Colonic mucosa (tissue), 4 donors: ENCODE data around the gene TTI1. TPM values are rescaled to one million over a fixed set of nuclear protein-coding genes. Genes with fewer than 3 reads are reported as not detected.

Experiments used
- DNase-seq: peaks from one replicate; pipeline ENCODE4 v3.0.0-alpha.2; 2020
- H3K27ac ChIP-seq: fragments of 200-600 bp; one replicate; pipeline ENCODE4 v1.8.0; 2021
- H3K27me3 ChIP-seq: fragments of 200-600 bp; one replicate; pipeline ENCODE4 v1.8.0; 2021
- H3K36me3 ChIP-seq: fragments of 200-600 bp; one replicate; pipeline ENCODE4 v1.8.0; 2021
- H3K4me1 ChIP-seq: fragments of 200-600 bp; one replicate; pipeline ENCODE4 v1.8.0; 2021; ENCODE audit warnings: mild to moderate bottlenecking
- H3K4me3 ChIP-seq: fragments of 200-600 bp; one replicate; pipeline ENCODE4 v1.8.0; 2021
- H3K9ac ChIP-seq, 2 donors: one replicate each; pipeline ENCODE4 v1.7.0; 2013; ENCODE audit warnings: control low read depth in 2 of 2, low read depth in 2 of 2, low read length in 2 of 2
- H3K9me3 ChIP-seq: fragments of 200-600 bp; one replicate; pipeline ENCODE4 v1.8.0; 2021
- intact Hi-C: fragments of 100-400 bp; cut with DNase I; formaldehyde crosslinking; loops from one replicate; pipeline ENCODE4 v1.14.1; 2022
- total RNA-seq, 2 donors: library from RNA; stranded (reverse); fragmentation: NEBNext Ultra II Directional in 1 of 2; extraction: Animal tissue kit (Norgen Biotek cat#: 25700) in 1 of 2; gene quantifications; one replicate each; pipeline ENCODE4 v1.2.1, GENCODE V29; 2021
- TF ChIP-seq, protein P1 (sequence below): fragments of 200-600 bp; IDR thresholded peaks from one replicate; pipeline ENCODE4 v1.8.0; 2022; ENCODE audit warnings: antibody characterized with exemption, mild to moderate bottlenecking
- donor health status: healthy.
- donor health status: DM: no; HTN: no; CAD: no.
- donor health status: DM: no; HTN: no; CAD: no.

Gene TTI1
- total RNA-seq, 2 donors from 2014 or later, result 10.2 to 23.0 TPM

DNA sequence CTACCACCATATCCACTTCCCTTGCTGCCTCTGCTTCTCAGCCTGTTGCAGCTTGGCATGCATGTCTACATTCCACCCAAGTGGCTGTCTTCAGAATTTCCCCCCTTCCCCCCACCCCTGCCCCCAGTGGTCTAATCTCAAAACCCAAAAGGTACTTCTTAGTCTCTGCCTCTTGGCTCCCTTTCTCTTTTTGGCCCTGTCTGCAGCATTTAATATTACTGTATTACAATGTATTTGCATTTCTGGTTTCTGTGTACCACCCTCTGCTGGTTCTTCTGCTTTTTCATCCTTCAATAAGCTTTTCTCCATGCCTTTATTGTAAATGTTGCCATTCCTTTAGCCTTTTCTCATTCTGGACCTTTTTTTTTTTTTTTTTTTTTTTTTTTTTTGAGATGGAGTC is 43.3 kb upstream of the TTI1 start:
- H3K36me3 ChIP-seq, result no peaks in the 10 kb centered on the region
- no peak overlapping the region for H3K4me3 ChIP-seq
- no peak overlapping the region for H3K27ac ChIP-seq
- H3K27me3 ChIP-seq, result no peaks in the 10 kb centered on the region
- no peak overlapping the region for H3K9ac ChIP-seq
- H3K9me3 ChIP-seq, result no peaks in the 10 kb centered on the region
- DNase-seq, result no peak
- TF ChIP-seq, protein P1, sequence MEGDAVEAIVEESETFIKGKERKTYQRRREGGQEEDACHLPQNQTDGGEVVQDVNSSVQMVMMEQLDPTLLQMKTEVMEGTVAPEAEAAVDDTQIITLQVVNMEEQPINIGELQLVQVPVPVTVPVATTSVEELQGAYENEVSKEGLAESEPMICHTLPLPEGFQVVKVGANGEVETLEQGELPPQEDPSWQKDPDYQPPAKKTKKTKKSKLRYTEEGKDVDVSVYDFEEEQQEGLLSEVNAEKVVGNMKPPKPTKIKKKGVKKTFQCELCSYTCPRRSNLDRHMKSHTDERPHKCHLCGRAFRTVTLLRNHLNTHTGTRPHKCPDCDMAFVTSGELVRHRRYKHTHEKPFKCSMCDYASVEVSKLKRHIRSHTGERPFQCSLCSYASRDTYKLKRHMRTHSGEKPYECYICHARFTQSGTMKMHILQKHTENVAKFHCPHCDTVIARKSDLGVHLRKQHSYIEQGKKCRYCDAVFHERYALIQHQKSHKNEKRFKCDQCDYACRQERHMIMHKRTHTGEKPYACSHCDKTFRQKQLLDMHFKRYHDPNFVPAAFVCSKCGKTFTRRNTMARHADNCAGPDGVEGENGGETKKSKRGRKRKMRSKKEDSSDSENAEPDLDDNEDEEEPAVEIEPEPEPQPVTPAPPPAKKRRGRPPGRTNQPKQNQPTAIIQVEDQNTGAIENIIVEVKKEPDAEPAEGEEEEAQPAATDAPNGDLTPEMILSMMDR, result no peak
- no peaks in the 10 kb centered on the region for H3K4me1 ChIP-seq
- intact Hi-C loops, result loop anchor here (10.0 kb wide), 1 partner anchor 248 kb away; no protein-coding TSS in a partner anchor

DNA sequence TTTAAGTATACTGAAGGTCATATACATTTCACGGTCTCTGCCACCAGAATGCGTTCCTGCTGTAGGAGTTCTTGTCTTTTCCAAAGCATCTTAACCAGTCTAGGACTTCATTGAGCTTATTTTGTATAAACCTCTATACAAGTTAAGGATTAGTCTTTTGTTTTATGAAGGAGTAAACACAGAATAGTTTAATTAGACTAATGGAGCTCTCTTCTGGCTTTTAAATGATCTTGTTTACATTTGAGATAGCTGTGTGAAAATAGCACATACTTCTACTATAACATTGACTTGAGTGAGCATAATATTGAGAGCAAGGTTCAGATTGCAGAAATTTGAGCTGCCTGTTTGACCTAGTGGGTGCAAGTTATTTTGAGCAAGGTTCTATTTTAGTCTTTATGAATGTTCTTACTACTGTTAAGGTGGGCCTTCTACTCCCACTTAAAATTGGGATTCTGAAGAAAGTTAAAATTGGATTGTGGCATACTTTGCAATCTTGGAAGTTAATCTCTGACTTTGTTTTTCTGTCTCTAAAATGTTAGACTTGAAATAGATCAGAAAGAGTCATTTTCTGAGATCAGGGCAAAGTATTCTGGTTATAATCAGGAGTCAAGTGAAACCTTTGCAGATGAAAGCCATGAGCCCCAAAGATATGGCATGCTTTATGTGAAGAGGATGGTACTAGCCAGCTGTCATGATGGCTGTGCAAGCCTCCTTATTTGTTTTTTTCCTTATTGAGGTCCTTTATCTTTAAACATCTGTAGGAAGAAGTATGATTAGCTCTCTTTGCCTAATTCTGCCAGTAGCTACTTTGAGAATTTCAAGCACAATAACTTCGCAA is 42.1 kb upstream of the TTI1 start:
- Histone ChIP-seq H3K36me3 (peaks cover 5% of the 10 kb centered on the region), H3K9me3 (no peaks in the 10 kb centered on the region), H3K27ac (peak overlapping the region; percentile 15), H3K4me3 (no peak overlapping the region), H3K27me3 (no peaks in the 10 kb centered on the region), H3K9ac (no peak overlapping the region), H3K4me1 (no peaks in the 10 kb centered on the region)
- TF ChIP-seq, protein P1, result no peak
- intact Hi-C loops, result loop anchor here (10.0 kb wide), 1 partner anchor 249 kb away; no protein-coding TSS in a partner anchor
- DNase-seq, result no peak

DNA sequence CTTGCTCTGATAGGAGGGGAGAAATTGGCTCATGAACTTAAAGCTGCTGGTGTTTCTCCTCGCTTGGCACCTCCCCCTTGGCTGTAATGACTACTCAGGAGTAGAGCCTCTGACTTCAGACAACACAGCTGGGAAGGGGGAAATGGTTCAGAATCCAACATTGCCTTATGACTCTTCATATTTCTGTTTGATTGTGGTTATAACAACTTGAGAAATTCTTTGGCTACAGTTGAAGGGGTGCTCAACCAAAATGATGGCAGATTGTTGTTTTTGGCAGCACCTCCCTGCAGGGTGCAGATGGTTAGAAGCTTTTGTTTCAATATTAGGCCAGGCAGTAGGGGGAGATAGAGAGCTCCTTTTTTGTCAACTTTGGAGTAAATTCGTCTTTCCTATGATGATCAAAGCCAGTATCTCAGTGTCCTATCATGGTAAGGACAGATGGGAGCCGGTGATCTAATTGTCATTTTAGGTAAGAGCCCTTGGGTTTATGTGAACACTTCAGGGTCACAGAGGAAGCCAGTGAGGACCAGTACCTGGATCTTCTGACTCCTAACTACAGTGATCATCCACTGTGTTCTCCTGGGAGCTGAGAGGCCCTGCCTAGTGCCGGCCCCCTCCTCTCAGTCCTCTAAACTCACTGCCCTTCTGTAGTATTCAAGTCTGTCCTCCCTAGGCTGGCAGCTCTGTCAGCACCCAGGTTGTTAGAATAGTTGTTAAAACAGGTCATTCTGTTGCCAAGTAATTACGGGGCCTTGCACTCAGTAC is 40.2 kb upstream of the TTI1 start:
- H3K9me3 ChIP-seq, result no peaks in the 10 kb centered on the region
- H3K36me3 ChIP-seq, result peaks cover 5% of the 10 kb centered on the region
- H3K27ac ChIP-seq, result peak overlapping the region; percentile 49
- peak; percentile 74 for DNase-seq
- no peaks in the 10 kb centered on the region for H3K27me3 ChIP-seq
- TF ChIP-seq, protein P1, result peak; percentile 74
- H3K4me1 ChIP-seq, result no peaks in the 10 kb centered on the region
- H3K4me3 ChIP-seq, result no peak overlapping the region
- H3K9ac ChIP-seq, result peak overlapping the region in 1 of 2 donors; percentile 9
- intact Hi-C loops, result loop anchor here (5.0 to 10.0 kb wide), 3 partner anchors 94 to 251 kb away; partner anchors contain the start of gene TGM2

DNA sequence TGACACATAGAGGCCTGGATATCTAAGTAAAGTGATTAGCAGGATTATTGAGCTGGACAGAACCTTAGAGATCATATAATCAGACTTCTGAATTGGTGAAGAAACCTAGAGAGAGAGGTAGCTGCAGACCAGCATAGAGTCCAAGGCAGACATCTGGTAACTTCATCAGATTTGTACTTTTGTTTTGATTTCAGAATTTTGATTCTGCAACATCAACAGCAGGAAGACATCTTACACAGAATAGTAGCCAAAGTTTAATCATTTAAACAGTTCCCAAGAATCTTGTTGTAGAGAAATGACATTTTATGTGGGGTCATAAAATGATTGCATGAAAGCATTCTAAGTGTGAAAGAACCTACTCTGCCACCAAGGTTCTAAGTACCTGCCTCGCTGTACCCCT is 39.6 kb upstream of the TTI1 start:
- Histone ChIP-seq H3K27ac (peak overlapping the region; percentile 49), H3K27me3 (no peaks in the 10 kb centered on the region), H3K9me3 (no peaks in the 10 kb centered on the region), H3K9ac (no peak overlapping the region), H3K36me3 (peaks cover 5% of the 10 kb centered on the region), H3K4me3 (no peak overlapping the region), H3K4me1 (no peaks in the 10 kb centered on the region)
- intact Hi-C loops, result loop anchor here (5.0 to 10.0 kb wide), 3 partner anchors 94 to 252 kb away; partner anchors contain the start of gene TGM2
- no peak for DNase-seq
- TF ChIP-seq, protein P1, result no peak

DNA sequence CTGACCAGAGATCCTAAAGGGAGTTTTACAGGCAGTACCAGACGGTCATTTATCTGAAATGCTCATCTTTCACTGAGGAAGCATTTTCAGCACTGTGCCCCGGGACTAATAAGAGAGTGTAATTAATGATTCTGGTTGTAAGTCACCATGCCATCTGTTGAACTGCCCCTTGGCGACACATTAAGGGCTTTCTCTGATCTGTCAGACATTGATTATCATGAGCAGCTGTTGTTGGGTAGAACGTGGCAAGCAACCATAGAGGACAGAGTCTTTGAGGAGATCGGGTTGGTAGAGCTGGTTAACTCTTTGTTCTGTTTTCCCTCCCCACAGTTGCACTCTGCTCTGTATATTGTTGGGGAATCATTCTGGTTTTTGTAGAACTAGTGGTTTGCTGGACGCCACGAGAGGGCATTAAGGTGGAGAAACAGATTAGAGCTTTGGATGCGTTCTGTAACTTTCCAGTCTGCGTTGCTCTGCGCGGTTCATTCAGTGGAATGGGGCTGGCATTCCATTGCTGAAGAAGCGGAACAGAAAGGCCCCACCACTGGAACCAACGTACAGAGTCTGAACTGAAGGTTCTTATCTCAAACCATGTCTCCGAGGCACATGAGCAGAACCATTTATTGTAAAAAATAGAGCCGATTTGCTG is 34.6 kb upstream of the TTI1 start:
- H3K36me3 ChIP-seq, result peaks cover 5% of the 10 kb centered on the region
- H3K27ac ChIP-seq, result no peak overlapping the region
- no peak for DNase-seq
- H3K4me3 ChIP-seq, result no peak overlapping the region
- no peak overlapping the region for H3K9ac ChIP-seq
- H3K4me1 ChIP-seq, result no peaks in the 10 kb centered on the region
- no peaks in the 10 kb centered on the region for H3K27me3 ChIP-seq
- intact Hi-C loops, result no loop called here
- no peaks in the 10 kb centered on the region for H3K9me3 ChIP-seq
- TF ChIP-seq, protein P1, result no peak
